C4-2B (cell line): Measurements from ENCODE around the gene TCF4.

Experiments
- ZFX ChIP-seq: fragments of 450-650 bp; IDR thresholded peaks from 2 replicates; pipeline ENCODE4 v1.6.1; 2017
- TF ChIP-seq, protein P1 (sequence below): fragments of 450-650 bp; conservative IDR thresholded peaks from 2 replicates; pipeline ENCODE4 v1.5.1; 2017; ENCODE audit warnings: mild to moderate bottlenecking

DNA sequence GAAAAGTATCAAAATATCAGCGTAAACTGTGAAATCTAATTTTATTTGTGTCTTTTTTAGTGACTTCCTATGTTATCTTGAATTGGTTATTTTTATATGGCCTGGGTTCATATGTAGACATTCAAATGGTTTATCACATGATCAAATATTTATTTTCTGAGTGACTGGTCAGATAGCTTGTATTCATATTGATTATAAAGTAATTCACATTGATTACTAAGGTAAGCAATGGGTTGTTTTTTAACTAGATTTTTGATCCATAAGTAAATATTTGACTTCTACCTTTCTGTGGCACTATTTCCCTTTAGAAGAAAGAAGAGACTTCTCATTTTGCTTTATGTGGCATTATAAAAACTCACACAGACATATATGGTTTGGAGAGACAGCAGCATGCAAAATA lies 260.5 kb downstream of the TCF4 start:
- TF ChIP-seq, protein P1, sequence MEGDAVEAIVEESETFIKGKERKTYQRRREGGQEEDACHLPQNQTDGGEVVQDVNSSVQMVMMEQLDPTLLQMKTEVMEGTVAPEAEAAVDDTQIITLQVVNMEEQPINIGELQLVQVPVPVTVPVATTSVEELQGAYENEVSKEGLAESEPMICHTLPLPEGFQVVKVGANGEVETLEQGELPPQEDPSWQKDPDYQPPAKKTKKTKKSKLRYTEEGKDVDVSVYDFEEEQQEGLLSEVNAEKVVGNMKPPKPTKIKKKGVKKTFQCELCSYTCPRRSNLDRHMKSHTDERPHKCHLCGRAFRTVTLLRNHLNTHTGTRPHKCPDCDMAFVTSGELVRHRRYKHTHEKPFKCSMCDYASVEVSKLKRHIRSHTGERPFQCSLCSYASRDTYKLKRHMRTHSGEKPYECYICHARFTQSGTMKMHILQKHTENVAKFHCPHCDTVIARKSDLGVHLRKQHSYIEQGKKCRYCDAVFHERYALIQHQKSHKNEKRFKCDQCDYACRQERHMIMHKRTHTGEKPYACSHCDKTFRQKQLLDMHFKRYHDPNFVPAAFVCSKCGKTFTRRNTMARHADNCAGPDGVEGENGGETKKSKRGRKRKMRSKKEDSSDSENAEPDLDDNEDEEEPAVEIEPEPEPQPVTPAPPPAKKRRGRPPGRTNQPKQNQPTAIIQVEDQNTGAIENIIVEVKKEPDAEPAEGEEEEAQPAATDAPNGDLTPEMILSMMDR: no peak
- TF ChIP-seq ZFX: no peak
